ENCODE results near the gene VSTM2L.

VSTM2L gene

DNA sequence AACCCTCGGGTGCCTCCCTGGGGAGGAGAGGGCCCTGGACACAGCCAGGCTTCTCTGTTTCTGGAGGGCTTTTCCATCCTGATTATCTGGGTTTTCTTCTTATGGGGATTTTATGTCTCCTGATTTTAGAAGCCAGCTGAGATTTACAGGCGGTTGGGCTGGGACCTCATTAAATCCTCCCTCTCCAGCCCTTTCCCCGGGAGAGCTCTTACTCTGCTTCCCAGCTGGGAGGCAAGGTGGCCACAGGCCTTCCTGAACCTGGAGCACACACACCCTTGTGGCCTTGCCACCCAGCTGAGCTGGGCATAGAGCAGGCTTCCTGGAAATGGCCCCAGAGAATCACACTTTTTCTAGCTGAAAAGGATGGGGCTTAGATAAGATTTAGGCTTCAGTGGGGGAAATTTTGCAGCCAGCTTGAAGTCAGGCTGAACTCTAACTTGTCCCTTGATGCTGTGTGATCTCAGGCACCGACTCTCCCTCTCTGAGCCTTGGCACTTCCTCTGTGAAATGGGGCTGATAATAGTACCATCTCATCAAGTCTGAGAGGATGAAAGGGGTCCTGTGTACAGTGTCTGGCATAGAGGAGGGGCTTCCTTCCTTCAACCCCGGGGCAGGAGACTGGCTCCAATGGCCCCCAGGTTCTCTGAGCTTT is 16.6 kb downstream of the VSTM2L start:
- Mint-ChIP-seq H3K27me3 (peaks cover 18% of the 10 kb centered on the region), H3K36me3 (no peaks in the 10 kb centered on the region), H3K9me3 (no peaks in the 10 kb centered on the region), H3K4me3 (no peak overlapping the region), H3K4me1 (peaks cover 28% of the 10 kb centered on the region), H3K27ac (no peak overlapping the region)
- ATAC-seq, result no peak

DNA sequence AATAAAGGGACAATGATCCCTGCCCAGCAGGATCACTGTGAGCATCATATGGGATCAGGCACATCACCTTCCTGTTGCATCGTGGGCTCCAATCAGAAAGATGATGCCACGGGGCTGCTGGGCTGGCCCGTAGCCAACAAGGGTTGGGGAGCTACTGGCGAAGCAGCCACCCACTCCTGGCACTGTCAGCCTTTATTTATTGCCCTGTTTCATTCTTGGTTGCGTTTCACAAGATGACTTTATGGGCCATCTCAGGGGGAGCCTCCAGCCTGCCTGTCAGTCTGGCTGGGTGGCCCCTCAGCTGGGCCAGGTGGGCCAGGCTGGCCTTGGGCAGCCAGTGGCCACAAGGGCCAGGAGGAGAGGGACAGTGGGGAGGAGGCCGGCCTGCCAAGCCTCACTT is 17.3 kb downstream of the VSTM2L start:
- Mint-ChIP-seq H3K4me1 (peaks cover 23% of the 10 kb centered on the region), H3K27me3 (peaks cover 13% of the 10 kb centered on the region), H3K36me3 (no peaks in the 10 kb centered on the region), H3K27ac (peak overlapping the region; percentile 38), H3K9me3 (no peaks in the 10 kb centered on the region), H3K4me3 (no peak overlapping the region)
- ATAC-seq, result no peak

DNA sequence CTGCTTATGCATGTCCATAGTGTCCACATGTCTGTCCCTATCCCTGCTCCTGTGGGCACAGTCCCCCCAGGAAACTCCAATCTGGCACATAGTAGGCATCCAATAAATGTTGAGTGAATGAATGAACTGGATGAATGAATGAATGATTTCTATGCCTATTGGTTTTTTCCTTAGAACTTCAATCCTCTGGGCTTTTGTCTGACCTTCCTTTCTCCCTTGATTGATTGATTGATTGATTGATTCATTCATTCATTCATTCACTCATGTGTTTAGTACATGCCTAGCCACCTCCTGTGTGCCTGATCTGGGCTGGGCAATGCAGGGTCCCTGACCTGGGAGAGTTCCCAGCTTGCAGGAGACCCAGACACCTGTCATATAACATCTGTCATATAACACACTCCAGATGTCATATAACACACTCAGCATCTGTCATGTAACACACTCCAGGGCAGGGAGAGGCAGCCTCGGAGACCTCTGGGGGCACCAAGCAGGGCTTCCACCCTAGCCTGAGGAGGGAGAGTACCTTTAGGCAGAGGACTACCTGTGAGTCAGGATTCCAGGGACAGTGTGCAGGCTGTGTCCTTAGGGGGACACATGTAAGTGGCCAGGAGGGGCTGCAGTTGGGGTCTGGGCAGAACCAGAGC is 17.9 kb downstream of the VSTM2L start:
- H3K9me3 Mint-ChIP-seq, result no peaks in the 10 kb centered on the region
- H3K4me1 Mint-ChIP-seq, result peaks cover 23% of the 10 kb centered on the region
- ATAC-seq, result no peak
- H3K4me3 Mint-ChIP-seq, result no peak overlapping the region
- H3K36me3 Mint-ChIP-seq, result no peaks in the 10 kb centered on the region
- peaks cover 10% of the 10 kb centered on the region for H3K27me3 Mint-ChIP-seq
- H3K27ac Mint-ChIP-seq, result peak overlapping the region; percentile 38

DNA sequence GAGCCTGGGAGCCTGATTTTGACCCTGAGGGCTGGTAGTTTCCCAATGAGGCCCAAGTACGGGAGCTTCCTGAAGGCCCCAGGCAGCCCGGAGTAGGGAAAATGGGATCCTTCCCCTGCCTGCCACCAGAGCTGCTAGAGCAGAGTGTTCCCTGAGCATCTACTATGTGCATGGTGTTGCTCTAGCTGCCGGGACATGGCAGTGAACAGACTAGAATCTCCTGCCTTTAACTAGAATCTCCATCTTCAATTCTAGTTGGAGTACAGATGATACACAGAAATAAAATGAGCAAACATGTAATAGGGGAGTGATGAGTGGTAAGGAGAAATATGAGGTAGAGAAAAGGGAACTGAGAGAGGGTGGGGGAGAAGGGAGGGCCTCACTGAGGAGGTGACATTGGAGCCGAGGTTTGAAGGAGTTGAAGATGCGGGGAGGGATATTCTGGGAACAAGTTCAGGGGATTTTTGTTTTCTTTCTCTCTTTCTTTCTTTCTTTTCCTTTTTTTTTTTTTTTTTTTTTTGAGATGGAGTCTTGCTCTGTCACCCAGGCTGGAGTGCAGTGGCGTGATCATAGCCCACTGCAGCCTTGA is 18.5 kb downstream of the VSTM2L start:
- H3K9me3 Mint-ChIP-seq, result no peaks in the 10 kb centered on the region
- H3K36me3 Mint-ChIP-seq, result no peaks in the 10 kb centered on the region
- ATAC-seq, result peak; percentile 88
- H3K27ac Mint-ChIP-seq, result peak overlapping the region; percentile 38
- H3K4me1 Mint-ChIP-seq, result peaks cover 23% of the 10 kb centered on the region
- peaks cover 3% of the 10 kb centered on the region for H3K27me3 Mint-ChIP-seq
- peak overlapping the region; percentile 0 for H3K4me3 Mint-ChIP-seq

DNA sequence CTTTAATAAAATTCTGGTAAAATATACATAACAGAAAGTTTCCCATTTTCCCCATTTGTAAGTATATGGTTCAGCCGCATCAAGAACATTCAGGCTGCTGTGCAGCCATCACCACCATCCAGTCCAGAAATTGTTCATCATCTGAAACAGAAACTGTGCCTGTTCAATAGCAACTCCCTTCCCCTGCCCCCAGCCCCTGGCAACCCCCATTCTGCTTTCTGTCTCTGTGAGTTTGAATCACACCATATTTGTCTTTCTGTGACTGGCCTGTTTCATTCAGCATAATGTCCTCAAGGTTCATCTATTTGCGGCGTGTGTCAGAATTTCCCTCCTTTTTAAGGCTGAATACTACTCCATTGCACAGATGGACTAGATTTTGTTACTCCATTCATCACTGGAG is 19.1 kb downstream of the VSTM2L start:
- H3K4me3 Mint-ChIP-seq, result no peak overlapping the region
- no peaks in the 10 kb centered on the region for H3K36me3 Mint-ChIP-seq
- no peaks in the 10 kb centered on the region for H3K27me3 Mint-ChIP-seq
- ATAC-seq, result peak; percentile 83
- H3K4me1 Mint-ChIP-seq, result peaks cover 23% of the 10 kb centered on the region
- H3K9me3 Mint-ChIP-seq, result no peaks in the 10 kb centered on the region
- H3K27ac Mint-ChIP-seq, result peak overlapping the region; percentile 38

DNA sequence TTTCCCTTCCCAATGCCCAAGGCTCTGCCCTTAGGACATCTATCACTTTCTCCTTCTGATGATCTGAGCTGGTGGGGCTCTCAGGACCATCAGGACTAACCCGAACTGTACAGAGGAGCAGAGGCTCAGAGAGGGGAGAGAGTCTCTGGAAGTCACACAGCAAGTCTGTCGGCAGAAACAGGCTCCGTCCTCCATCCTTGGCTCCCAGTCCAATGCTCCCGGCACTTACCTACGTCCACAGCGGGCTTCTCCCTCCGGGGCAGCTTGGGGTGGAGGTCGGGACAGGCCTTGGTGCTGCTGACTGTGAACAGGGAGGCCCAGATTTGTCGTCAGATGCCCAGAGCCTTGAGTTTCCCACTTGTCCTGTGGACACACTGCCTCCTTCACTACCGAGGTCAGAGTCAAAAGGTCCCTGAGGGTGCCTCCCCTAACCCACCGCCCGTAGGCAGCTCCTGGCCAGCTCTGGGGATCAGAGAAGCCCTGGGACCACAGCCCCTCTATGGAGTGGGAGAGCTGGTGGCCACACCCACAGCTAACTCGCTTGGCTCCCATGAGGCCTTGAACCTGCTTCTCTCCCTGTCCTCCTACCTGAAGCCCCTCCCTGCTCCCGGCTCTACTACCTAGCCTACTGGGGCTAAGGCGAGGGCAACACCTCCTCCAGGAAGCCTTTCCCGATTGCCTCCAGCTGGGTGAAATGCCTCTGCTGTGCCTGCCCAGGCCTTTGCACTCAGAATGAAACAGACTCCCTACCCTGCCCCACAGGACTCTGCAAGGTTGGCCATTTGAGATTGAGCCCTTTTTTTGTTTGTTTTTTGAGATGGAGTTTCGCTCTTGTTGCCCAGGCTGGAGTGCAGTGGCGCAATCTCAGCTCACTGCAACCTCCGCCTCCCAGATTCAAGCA is 22.6 kb downstream of the VSTM2L start:
- ATAC-seq, result no peak
- no peaks in the 10 kb centered on the region for H3K36me3 Mint-ChIP-seq
- H3K27me3 Mint-ChIP-seq, result peaks cover 21% of the 10 kb centered on the region
- peaks cover 23% of the 10 kb centered on the region for H3K4me1 Mint-ChIP-seq
- no peak overlapping the region for H3K27ac Mint-ChIP-seq
- no peaks in the 10 kb centered on the region for H3K9me3 Mint-ChIP-seq
- H3K4me3 Mint-ChIP-seq, result no peak overlapping the region

DNA sequence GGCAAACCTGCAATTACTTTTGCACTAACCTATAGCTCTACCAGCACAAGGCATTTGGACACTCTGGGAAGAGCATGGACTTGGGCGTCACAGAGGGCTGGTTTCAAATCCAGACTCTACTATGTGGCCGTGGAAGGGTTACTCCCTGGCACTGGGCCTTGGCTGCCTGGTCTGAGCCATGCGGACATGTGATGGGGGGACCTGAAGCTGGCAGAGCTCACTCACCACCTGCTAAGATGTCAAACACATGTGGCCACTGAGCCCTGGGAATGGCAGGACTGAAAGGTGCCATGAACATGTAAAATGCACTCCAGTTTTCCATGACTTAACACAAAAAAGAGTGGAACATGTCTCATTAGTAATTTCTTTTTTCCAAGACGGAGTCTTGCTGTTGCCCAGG is 23.7 kb downstream of the VSTM2L start:
- peaks cover 32% of the 10 kb centered on the region for H3K27me3 Mint-ChIP-seq
- H3K4me1 Mint-ChIP-seq, result peaks cover 12% of the 10 kb centered on the region
- no peaks in the 10 kb centered on the region for H3K36me3 Mint-ChIP-seq
- H3K4me3 Mint-ChIP-seq, result no peak overlapping the region
- H3K9me3 Mint-ChIP-seq, result no peaks in the 10 kb centered on the region
- no peak for ATAC-seq
- no peak overlapping the region for H3K27ac Mint-ChIP-seq

DNA sequence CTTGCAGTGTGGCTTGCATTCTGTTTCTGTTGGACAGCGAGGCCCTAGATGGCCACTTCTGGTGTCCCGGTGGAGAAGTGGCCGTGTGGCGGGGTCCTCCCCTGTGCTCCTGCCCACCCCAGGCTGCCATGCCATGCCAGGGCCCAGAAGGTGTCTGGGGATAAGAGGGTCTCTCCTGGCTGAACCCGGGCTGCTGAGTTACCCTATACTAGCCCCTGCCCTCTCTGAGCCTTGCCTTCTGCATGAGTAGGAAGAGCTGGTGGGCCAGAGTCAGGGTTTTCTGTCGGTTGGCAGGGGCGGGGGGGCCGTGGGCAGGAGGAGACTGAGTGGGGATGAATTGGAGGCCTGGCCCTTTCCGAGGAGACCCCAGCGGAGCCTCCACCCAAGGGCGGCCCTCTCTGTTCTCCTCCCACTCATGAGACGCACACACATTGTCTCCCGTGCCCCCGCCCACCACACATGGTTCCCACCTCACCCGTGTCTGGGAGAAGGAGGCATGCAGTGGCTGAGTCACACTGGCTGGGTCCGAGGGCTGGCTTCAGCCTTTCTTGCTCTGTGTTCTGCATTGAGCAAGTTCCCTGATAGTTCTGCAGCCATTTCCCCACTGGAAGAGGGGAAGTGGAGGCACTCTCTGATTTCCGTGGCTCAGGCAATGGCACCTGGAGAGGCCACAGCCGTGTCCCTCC is 24.6 kb downstream of the VSTM2L start:
- H3K36me3 Mint-ChIP-seq, result no peaks in the 10 kb centered on the region
- no peaks in the 10 kb centered on the region for H3K9me3 Mint-ChIP-seq
- peaks cover 35% of the 10 kb centered on the region for H3K27me3 Mint-ChIP-seq
- H3K27ac Mint-ChIP-seq, result no peak overlapping the region
- H3K4me3 Mint-ChIP-seq, result no peak overlapping the region
- H3K4me1 Mint-ChIP-seq, result peaks cover 2% of the 10 kb centered on the region
- no peak for ATAC-seq

DNA sequence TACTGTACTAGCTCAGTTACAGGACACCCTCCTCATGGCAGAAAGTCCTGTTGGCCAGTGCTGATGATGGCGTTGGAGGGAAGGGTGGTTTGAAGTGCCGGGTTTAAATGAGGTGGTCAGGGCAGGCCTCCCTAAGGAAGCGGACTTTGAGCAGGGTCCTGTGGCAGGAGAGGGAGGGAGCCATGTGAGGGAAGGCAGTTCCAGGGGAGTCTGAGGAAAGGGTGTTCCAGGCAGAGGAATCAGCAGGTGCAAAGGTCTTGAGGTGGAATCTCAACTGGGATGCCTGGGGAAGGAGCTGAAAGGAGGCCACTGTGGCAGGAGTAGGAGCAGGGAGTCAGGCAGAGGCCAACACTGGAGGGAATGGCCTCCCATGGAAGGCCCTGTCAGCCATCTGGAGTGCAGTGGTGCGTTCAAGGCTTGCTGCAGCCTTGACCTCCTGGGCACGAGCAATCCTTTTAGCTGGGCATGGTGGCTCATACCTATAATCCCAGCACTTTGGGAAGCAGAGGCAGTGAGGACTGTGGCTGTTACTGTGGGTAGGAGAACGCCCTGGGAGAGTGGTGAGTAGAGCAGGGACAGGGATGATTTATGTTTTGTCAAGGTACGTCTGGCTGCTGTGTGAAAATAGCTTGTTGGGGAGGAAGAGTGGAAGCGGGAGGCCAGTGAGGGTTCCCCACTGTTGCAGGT is 26.2 kb downstream of the VSTM2L start:
- Mint-ChIP-seq H3K27ac (no peak overlapping the region), H3K36me3 (no peaks in the 10 kb centered on the region), H3K9me3 (no peaks in the 10 kb centered on the region), H3K4me3 (no peak overlapping the region), H3K27me3 (peaks cover 46% of the 10 kb centered on the region), H3K4me1 (no peaks in the 10 kb centered on the region)
- no peak for ATAC-seq

DNA sequence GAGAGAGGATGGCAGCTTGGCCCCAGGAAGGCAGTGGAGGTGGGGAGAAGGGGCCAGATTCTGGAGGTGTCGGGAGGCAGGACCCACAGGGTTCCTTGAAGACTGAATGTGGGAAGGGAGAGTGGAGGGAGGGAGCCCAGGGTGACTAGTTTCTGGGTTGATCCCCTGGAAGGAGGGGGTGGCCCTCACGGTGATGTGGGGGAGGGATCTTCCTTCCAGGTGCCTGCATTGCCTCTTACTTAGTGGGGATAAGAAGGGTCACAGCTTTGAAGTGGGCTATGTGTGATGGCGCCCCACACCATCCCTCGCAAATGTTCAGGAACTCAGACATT is 26.7 kb downstream of the VSTM2L start:
- ATAC-seq, result no peak
- Mint-ChIP-seq H3K27ac (no peak overlapping the region), H3K36me3 (no peaks in the 10 kb centered on the region), H3K9me3 (no peaks in the 10 kb centered on the region), H3K4me1 (no peaks in the 10 kb centered on the region), H3K4me3 (no peak overlapping the region), H3K27me3 (peaks cover 47% of the 10 kb centered on the region)

DNA sequence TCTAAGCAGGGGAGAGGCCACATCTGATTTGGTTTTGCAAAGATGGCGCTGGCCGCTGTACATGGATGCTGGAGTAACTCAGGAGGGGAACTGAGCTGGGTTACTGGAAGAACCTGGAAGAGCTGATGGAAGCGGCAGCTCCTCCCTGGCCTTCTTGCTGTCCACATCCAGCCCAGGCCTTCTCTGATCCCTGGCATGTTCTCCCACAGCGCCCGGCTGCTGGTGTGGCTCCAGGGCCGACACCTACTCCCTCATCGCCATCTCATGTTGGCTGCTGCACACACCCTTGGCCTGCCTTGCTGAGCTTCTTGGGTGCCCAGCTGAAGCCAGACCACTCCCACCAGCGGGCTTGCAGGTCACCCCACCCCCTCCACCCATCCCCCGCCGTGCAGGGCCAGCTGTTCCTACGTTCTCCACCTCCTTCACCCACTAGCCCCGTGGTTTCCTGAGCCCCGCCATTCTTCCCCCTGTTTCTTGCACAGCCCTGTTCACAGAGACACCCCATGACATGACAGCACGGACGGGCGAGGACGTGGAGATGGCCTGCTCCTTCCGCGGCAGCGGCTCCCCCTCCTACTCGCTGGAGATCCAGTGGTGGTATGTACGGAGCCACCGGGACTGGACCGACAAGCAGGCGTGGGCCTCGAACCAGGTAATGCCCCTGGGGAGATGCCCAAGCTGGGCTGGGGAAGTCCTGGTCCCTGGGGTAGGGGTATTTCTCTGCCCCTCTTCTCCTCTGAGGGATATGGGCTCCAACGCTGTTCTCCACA is 28.4 kb downstream of the VSTM2L start:
- H3K9me3 Mint-ChIP-seq, result no peaks in the 10 kb centered on the region
- ATAC-seq, result no peak
- H3K27ac Mint-ChIP-seq, result no peak overlapping the region
- no peak overlapping the region for H3K4me3 Mint-ChIP-seq
- no peaks in the 10 kb centered on the region for H3K4me1 Mint-ChIP-seq
- peaks cover 47% of the 10 kb centered on the region for H3K27me3 Mint-ChIP-seq
- H3K36me3 Mint-ChIP-seq, result no peaks in the 10 kb centered on the region

DNA sequence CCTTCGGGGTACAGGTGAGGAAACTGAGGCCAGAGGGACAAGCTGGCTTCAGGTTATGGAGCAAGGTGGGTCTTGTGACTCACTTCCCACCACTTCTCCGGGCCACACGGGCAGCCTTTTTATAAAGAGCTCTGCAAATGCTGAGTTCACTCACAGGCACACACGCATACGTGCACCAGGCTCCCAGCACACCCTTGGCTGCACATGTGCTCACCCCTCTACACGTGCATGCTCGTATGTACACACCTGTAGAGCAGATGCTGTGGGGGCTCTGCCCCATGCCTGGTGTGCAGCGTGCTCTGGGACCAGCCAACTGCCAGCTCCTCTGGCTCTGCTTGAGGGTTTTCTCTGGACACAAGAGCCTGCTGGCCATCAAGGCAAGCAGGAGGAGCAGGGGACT is 29.1 kb downstream of the VSTM2L start:
- Mint-ChIP-seq H3K27me3 (peaks cover 47% of the 10 kb centered on the region), H3K27ac (no peak overlapping the region), H3K4me3 (no peak overlapping the region), H3K4me1 (no peaks in the 10 kb centered on the region), H3K9me3 (no peaks in the 10 kb centered on the region), H3K36me3 (no peaks in the 10 kb centered on the region)
- no peak for ATAC-seq

DNA sequence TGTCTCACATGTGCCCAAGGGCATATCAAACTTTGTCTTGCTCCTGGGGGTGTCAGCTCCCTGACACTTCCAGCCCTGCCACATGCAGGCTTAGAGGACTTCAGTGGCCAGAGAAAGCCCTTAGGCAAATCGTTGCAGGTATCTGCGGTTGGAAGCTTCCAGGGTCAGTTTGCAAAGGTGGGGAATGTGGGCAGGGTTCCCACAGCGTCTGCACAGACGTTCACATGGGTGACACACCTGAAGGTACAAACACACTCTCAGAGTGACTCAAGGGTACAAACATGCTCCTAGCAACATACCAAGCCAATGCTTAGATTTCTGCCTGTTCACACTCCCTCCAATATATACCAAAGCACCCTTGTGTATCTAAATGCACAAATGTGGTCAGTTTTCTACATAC is 30.0 kb downstream of the VSTM2L start:
- no peak overlapping the region for H3K27ac Mint-ChIP-seq
- no peak overlapping the region for H3K4me3 Mint-ChIP-seq
- no peaks in the 10 kb centered on the region for H3K4me1 Mint-ChIP-seq
- ATAC-seq, result no peak
- no peaks in the 10 kb centered on the region for H3K9me3 Mint-ChIP-seq
- peaks cover 47% of the 10 kb centered on the region for H3K27me3 Mint-ChIP-seq
- H3K36me3 Mint-ChIP-seq, result no peaks in the 10 kb centered on the region

Measured in stimulated activated memory B cell treated with anti-CD40 and anti-IgM and Interleukin-4, amounts not matched to agents 10 μg/mL and 1 μg/mL and 100 μg/mL, for 72 hours (primary cell).